Caki2 (cell line): ENCODE measurements around the gene CA9. TPM values are rescaled to one million over a fixed set of nuclear protein-coding genes. Genes with fewer than 3 reads are reported as not detected.

ENCODE experiments used
- DNase-seq: peaks from one replicate; pipeline ENCODE4 v3.0.0-alpha.2; 2015; ENCODE audit warnings: low read depth
- in situ Hi-C: cut with HindIII; loops from 2 replicates; pipeline ENCODE4 v1.10.0; 2016; ENCODE audit warnings: low sequenced_read_pairs, low pct_unique_long_range_greater_than_20kb, mixed read lengths
- total RNA-seq: library from RNA; depleted of rRNA; stranded (reverse); fragments of >200 nt; shearing (Covaris generic); gene quantifications from 2 replicates; pipeline ENCODE4 v1.2.3, GENCODE V29; 2014; ENCODE audit warnings: low replicate concordance

Gene CA9
- total RNA-seq, 1 experiment from 2014 or later, result 0.30 TPM

DNA sequence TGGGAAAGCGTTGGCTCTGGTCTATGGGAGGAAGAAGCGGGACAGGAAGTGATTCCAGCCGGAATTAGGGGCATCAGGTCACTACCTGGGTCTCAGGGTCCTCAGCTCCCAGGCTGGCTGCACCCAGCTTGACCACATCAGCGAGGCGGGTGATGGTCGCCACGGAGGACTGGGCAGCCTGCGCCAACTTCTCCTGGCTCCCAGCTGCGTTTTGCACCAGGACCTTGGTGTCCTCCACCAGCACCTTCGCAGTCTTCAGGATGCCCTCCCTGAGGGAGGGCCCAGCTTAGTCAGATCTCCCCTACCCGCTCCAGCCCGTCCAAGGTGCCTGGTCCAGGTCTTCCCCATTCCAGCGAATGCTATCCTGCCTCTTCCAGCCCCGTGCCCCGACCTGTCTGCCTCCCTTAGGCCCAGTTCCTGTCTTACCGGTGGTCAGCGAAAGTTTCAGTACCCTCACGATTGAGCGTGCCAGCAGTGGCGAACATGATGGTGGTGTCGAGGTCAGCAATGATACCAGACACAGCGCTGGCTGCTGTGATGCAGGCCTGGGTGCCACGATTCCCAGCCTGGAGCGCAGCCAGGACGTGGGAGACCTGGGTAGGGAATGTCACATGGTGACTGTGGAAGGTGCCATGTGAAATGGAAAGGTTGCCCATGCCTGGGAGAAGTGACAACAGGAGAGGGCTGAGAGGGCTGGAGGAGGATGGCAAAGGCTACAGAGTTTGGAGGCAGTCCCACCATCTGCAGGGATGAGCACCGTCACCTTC, 30.4 kb downstream of the CA9 start:
- no peak for DNase-seq
- in situ Hi-C loops, result no loop called here

- no peak for DNase-seq
- in situ Hi-C loops, result no loop called here
These were observed 31.6 kb downstream of the CA9 start for GRCh38 chr9:35705372-35705771.

DNA sequence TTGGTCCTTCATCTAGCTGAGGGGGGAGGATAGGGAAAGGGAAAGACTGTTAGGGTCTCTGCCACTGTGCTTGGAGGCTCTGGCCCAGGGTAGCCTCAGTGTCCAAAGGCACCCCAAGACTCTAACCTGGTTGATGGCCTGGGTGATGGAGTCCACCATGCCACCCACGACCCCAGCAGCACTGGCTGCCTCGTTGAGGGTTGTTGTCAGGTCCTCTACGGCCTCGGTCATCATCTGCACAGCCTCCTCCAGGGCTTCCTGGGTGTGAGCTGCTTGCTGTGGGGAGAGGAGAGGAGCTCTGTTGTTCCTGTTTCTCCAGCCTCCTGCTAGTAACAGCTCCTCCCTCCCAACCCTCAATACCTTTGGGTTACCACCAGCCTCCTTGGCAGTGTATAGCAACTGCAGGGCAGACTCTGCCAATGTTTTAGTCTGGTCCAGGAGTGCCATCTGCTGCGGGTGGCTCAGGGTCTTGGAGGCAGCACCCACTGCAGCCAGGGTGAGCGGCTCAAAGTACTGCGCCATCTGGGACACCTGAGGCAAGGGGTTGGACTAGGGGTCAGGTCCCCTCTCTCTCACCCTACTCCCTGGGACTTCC, 32.2 kb downstream of the CA9 start:
- in situ Hi-C loops, result no loop called here
- DNase-seq, result no peak

GRCh38 chr9:35706951-35707350, 33.2 kb downstream of the CA9 start:
- in situ Hi-C loops, result no loop called here
- no peak for DNase-seq

- in situ Hi-C loops, result no loop called here
These were observed 34.4 kb downstream of the CA9 start for GRCh38 chr9:35708146-35708545.

GRCh38 chr9:35710818-35711500, 37.2 kb downstream of the CA9 start:
- DNase-seq, result no peak
- in situ Hi-C loops, result no loop called here

More at GRCh38 chr9:35708146-35708545, 34.4 kb downstream of the CA9 start:
- DNase-seq, result no peak

DNA sequence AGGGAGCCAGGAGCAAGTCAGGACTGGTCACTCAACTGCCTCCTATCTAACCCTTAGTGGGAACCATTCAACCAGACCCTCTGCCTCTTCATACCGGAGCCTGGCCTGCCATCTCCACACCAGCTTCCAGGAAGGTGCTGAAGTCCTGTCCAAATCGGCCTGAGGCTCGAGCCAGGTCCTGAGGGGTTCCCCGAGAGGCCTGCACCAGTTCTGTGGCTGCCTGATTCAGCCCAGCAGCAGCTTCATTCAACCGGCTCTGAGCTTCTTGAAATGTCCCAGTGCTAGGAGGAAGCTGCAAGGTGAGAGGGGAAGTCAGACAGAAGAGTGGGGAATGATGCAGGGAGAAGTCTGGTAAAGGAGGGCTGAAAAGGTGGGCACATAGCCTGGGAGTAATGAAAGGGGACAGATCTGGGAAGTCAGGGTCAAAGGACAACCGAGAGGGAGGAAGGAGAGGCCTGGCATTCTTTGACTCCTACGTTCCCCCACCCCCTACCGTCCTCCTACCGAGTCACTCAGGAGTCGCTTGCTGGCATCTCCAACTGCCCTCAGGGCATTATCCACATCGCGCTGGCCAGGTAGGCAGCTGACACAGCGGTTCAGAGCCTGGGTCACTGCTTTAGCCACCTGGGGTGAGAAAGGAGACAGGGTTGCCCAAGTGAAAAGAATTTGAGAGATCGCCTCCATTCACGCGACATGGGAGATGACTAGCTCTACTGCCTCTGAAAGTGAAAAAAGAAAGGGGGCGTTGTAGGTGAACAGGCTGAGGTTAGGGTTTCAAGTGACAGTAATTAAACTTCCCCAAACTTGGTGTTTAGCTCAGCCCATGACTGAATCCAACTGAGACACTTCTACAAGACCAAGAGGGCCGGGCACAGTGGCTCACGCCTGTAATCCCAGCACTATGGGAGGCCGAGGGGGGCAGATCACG, 38.0 kb downstream of the CA9 start:
- in situ Hi-C loops, result no loop called here
- no peak for DNase-seq

- in situ Hi-C loops, result no loop called here
- no peak for DNase-seq
These were observed 39.2 kb downstream of the CA9 start for GRCh38 chr9:35712762-35713400.

DNA sequence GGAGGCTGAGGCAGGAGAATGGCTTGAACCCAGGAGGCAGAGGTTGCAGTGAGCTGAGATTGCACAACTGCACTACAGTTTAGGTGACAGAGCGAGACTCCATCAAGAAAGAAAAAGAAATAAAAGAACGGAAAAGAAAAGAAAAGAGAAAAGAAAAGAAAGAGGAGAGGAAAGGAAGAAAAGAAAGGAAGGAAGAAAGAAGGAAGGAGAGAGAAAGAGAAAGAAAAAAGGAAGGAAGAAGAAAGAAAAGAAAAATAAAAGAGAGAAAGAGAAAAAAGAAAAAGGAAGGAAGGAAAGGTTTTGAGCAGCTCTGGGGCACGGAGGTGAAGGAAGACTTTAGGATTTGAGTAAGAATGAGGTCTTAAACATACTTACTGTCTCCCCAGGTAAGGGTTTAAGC, 39.9 kb downstream of the CA9 start:
- DNase-seq, result no peak
- in situ Hi-C loops, result no loop called here

DNA sequence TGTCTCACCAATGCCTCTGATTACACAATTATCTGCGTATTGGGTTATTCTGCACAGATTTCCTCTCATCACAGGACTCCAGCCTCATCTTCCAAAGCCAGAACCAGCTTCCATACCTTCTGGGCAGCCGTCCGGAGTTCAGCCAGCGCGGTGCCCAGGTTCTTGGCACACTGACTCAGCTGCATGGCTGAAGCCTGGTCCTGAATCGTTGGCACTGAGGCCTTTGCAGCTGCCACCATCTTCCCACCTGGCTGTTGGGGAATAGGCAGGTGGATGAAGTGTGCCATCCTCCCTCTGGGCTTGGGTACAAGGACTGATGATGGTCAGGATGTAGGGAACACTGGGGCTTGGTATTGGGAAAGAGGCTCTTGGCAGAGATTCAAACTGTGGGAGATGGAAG, 40.4 kb downstream of the CA9 start:
- in situ Hi-C loops, result no loop called here
- DNase-seq, result no peak

GRCh38 chr9:35714579-35715252, 41.0 kb downstream of the CA9 start:
- in situ Hi-C loops, result no loop called here
- DNase-seq, result no peak

GRCh38 chr9:35716230-35716629, 42.5 kb downstream of the CA9 start:
- in situ Hi-C loops, result no loop called here
- DNase-seq, result no peak

- in situ Hi-C loops, result no loop called here
- DNase-seq, result no peak
These were observed 43.6 kb downstream of the CA9 start for GRCh38 chr9:35717132-35717870.

DNA sequence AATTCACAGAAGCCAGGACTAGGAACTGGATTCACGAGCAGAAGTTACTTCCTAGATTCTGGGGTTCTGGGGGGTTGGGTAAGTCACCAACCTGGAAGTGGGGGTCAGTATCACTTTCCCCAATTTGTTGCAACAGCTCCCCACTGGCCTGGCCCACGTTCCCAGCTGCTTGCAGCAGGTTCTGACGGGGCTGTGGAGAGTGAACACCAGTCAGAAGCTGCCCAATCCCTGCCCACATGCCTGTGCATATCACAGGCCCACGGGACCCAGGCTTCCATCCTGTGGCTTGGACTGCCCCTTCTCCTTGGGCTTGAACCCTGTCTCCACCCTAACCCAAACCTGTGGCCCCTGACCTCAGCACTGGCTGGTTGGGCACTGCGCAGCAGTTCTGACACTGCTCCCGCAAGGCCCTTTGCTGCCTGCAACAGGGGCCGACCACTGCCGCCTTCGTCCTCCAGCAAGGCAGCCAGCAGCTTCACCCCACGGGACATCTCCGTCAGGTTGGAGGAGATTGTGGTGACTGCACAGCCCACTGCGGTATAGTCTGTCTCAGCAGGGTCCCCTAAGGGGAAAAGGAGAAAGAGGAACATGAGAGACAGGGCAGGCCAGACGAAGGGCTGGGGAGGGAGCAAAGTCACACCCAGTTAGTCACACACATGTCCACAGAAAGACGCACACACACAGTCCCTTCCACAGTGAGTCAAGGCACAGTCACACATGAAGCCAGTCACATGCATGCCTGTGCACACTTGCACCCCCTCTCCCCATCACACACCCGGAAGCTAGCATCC, 45.2 kb downstream of the CA9 start:
- in situ Hi-C loops, result no loop called here
- no peak for DNase-seq

- DNase-seq, result no peak
- in situ Hi-C loops, result no loop called here
These were observed 45.8 kb downstream of the CA9 start for GRCh38 chr9:35719546-35719945.

GRCh38 chr9:35723426-35723825, 49.7 kb downstream of the CA9 start:
- DNase-seq, result no peak
- in situ Hi-C loops, result no loop called here
